Smooth muscle cell of the brain vasculature (primary cell): ENCODE measurements around the gene EHMT1.
"Not testable (repeated sequence)": the region's sequence is repeated elsewhere in the genome, so short reads cannot be mapped to it uniquely, and the experiment has no call there.

ENCODE experiments used
- DNase-seq: peaks from one replicate; pipeline ENCODE4 v3.0.0-alpha.2; 2012; ENCODE audit warnings: low read depth, low spot score

The EHMT1 gene

GRCh38 chr9:137590469-137591383, 28.1 kb upstream of the EHMT1 start, which contains the start of gene ZMYND19:
ZMYND19 (minus strand) TSS chr9:137590512; CDS start chr9:137590263, 249 bp downstream.
- DNase-seq: peak; percentile 60

GRCh38 chr9:137592767-137593166, 26.0 kb upstream of the EHMT1 start:
- no peak for DNase-seq

- no peak for DNase-seq
Observed at GRCh38 chr9:137593176-137593575, 25.6 kb upstream of the EHMT1 start.

GRCh38 chr9:137596577-137596976, 22.2 kb upstream of the EHMT1 start:
- DNase-seq: not testable (repeated sequence)

GRCh38 chr9:137598943-137599342, 19.9 kb upstream of the EHMT1 start:
- DNase-seq: no peak

- DNase-seq: no peak
Observed at GRCh38 chr9:137602661-137603060, 16.1 kb upstream of the EHMT1 start.

GRCh38 chr9:137603879-137604278, 14.9 kb upstream of the EHMT1 start:
- no peak for DNase-seq

GRCh38 chr9:137604345-137605086, 14.3 kb upstream of the EHMT1 start:
- no peak for DNase-seq

GRCh38 chr9:137605121-137606004, 13.4 kb upstream of the EHMT1 start, which contains the start of gene ARRDC1:
ARRDC1 (plus strand) TSS chr9:137605686; CDS start chr9:137605718, 32 bp downstream.
- DNase-seq: peak; percentile 50

- no peak for DNase-seq
Observed at GRCh38 chr9:137606005-137606621, 12.7 kb upstream of the EHMT1 start.

GRCh38 chr9:137606734-137607138, 12.1 kb upstream of the EHMT1 start:
- DNase-seq: no peak

- DNase-seq: no peak
Observed at GRCh38 chr9:137607141-137607857, 11.5 kb upstream of the EHMT1 start.

- DNase-seq: no peak
Observed at GRCh38 chr9:137610944-137611343, 7.9 kb upstream of the EHMT1 start.

- no peak for DNase-seq
Observed at GRCh38 chr9:137611623-137612609, 6.9 kb upstream of the EHMT1 start.

GRCh38 chr9:137612741-137613142, 6.1 kb upstream of the EHMT1 start:
- no peak for DNase-seq

GRCh38 chr9:137613259-137613658, 5.5 kb upstream of the EHMT1 start:
- no peak for DNase-seq

GRCh38 chr9:137613738-137614523, 4.9 kb upstream of the EHMT1 start:
- DNase-seq: no peak

GRCh38 chr9:137614631-137615386, 4.0 kb upstream of the EHMT1 start:
- DNase-seq: no peak
